Testis (tissue), 2 donors: Measurements from ENCODE around the gene SF3B1.

Experiments used
- CTCF ChIP-seq, 3 experiments: fragments of 450-650 bp in 2 of 3; fragments of 200-600 bp in 1 of 3; sonication (generic) in 1 of 3; IDR thresholded peaks; one replicate each; pipeline ENCODE4 v1.5.1; 2016 to 2019; ENCODE audit warnings: antibody characterized with exemption in 3 of 3, mild to moderate bottlenecking in 2 of 3, moderate library complexity in 1 of 3
- POLR2A ChIP-seq: fragments of 450-650 bp; IDR thresholded peaks from one replicate; pipeline ENCODE4 v1.6.1; 2017; ENCODE audit warnings: antibody characterized with exemption, mild to moderate bottlenecking, moderate library complexity

GRCh38 chr2:197480165-197481036, 45.6 kb upstream of the SF3B1 start:
- no peak for TF ChIP-seq POLR2A
- no peak for TF ChIP-seq CTCF (IDR thresholded peaks at IDR 0.05)
